Coronary artery (tissue), 2 donors: ENCODE measurements around the gene CTSH.
A peak's percentile ranks its signal among the peaks of the same experiment; 100 is the strongest.
"Not testable (repeated sequence)": the region's sequence is repeated elsewhere in the genome, so short reads cannot be mapped to it uniquely, and the experiment has no call there.

Experiments
- DNase-seq: peaks from one replicate; pipeline ENCODE4 v3.0.0-alpha.2; 2017; ENCODE audit warnings: low spot score
- H3K27ac ChIP-seq, 2 donors: fragments of 200-600 bp; sonication (generic); one replicate each; pipeline ENCODE4 v1.5.1; 2016 to 2019
- H3K4me3 ChIP-seq: fragments of 200-600 bp; sonication (generic); 2 replicates; pipeline ENCODE4 v1.5.1; 2016; ENCODE audit warnings: mild to moderate bottlenecking, moderate library complexity
- TF ChIP-seq, protein P1 (sequence below): fragments of 200-600 bp; sonication (generic); IDR thresholded peaks from one replicate; pipeline ENCODE4 v1.5.1; 2019; ENCODE audit warnings: antibody characterized with exemption

Gene CTSH

DNA sequence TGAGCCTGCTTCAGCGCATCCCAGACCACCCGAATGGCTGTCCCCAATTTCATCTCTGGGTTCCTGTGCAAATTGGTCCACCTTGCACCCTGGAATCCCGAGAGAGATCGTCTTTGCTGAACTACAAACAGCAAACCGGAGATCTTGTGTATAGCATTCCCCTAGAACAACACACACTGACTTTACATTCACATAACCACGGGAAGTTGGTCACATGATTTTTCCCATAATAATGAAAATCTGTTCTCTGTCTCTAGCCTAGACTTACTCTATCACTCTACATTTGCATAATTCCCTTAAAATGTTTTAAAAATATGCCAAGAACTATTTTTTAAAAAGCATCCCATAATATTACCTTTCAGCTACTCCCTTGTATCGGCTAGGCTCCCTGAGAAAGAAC is 34.6 kb downstream of the CTSH start:
- TF ChIP-seq, protein P1, sequence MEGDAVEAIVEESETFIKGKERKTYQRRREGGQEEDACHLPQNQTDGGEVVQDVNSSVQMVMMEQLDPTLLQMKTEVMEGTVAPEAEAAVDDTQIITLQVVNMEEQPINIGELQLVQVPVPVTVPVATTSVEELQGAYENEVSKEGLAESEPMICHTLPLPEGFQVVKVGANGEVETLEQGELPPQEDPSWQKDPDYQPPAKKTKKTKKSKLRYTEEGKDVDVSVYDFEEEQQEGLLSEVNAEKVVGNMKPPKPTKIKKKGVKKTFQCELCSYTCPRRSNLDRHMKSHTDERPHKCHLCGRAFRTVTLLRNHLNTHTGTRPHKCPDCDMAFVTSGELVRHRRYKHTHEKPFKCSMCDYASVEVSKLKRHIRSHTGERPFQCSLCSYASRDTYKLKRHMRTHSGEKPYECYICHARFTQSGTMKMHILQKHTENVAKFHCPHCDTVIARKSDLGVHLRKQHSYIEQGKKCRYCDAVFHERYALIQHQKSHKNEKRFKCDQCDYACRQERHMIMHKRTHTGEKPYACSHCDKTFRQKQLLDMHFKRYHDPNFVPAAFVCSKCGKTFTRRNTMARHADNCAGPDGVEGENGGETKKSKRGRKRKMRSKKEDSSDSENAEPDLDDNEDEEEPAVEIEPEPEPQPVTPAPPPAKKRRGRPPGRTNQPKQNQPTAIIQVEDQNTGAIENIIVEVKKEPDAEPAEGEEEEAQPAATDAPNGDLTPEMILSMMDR: no peak
- Histone ChIP-seq H3K27ac (no peak overlapping the region), H3K4me3 (no peak overlapping the region)
- DNase-seq: no peak

DNA sequence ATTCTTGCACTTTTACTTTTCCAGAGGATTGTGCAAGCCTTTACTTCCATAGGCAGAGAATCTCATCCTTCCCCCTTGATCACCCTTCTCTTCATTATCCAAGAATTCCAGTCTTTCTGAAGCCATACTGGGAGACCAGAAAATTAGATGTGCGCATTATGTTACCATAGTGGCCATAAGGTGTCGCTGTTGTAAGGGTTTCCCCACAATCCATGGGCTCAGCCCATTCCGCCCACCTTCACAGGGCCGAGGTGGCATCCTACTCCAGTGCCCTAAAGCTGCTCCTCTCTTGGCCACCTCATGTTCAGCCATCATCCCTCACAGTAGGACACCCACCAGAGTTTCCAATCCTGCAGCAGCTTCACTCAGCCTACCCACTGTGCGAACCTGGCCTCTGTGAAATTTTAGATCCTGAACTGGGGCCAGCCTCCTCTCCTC is 35.0 kb downstream of the CTSH start:
- TF ChIP-seq, protein P1: peak; percentile 51
- Histone ChIP-seq H3K27ac (no peak overlapping the region), H3K4me3 (no peak overlapping the region)
- DNase-seq: no peak

DNA sequence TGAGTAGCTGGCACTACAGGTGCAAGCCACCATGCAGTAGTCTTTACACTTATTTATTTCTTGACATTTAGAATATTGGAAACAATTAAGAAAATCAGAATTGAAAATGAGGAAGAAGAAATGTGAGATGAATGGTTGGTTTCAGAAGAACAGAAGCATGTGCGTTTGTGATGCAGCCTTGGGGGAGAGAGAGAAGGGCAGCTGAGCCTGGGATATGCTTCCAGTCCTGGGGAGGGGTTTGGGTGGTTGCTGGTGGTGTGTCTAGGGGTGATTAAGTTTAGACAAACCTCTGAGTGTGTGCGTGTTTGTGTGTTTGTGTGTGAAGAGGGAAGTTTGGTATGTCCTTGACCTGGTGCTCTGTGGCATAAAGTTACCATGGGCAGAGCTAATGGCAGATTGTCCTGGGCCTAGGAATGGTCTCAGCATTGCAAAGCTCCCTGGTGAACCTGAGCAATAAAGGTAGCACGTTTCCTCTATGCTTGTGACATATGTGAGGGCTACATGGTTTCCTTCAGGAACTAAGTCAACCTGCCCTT is 35.6 kb downstream of the CTSH start:
- TF ChIP-seq, protein P1: no peak
- H3K27ac ChIP-seq: no peak overlapping the region
- no peak overlapping the region for H3K4me3 ChIP-seq
- DNase-seq: no peak

DNA sequence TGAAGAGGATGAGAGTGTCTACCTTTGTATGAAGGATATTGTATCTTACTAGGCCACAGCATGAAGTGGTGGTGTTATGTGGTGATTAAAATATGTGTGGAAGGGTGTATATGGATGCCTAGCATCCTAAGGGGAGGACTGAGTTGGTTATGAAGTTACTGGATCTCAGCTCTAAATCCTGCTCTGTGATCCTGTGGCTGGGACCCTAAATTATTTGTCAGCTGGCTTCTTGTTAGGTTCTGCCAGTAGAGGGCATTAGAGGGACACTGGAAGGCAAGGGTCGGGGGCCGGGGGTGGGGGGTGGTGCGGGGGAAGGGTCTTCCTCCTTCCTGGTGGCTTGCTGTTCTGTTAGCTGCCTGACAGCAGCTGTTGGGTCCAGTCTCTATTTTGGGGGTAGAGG is 37.3 kb downstream of the CTSH start:
- TF ChIP-seq, protein P1: no peak
- no peak for DNase-seq
- H3K27ac ChIP-seq: peak overlapping the region in 1 of 2 donors; percentile 19
- no peak overlapping the region for H3K4me3 ChIP-seq

DNA sequence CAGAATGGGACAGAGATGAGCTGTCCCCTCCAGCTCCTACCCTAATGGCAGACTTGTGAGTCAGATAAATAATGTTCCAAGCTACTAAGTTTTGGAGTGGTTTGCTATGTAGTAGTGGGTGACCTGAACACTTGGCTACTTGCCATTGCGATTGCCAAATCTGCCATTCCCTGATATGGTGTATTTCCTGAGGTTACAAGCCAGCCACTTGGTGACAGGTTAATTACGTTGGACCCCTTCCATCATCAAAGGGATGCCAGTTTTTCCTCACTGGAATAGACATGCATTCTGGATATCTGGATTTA is 38.6 kb downstream of the CTSH start:
- Histone ChIP-seq H3K27ac (peak overlapping the region in 1 of 2 donors; percentile 36), H3K4me3 (no peak overlapping the region)
- TF ChIP-seq, protein P1: no peak
- no peak for DNase-seq

DNA sequence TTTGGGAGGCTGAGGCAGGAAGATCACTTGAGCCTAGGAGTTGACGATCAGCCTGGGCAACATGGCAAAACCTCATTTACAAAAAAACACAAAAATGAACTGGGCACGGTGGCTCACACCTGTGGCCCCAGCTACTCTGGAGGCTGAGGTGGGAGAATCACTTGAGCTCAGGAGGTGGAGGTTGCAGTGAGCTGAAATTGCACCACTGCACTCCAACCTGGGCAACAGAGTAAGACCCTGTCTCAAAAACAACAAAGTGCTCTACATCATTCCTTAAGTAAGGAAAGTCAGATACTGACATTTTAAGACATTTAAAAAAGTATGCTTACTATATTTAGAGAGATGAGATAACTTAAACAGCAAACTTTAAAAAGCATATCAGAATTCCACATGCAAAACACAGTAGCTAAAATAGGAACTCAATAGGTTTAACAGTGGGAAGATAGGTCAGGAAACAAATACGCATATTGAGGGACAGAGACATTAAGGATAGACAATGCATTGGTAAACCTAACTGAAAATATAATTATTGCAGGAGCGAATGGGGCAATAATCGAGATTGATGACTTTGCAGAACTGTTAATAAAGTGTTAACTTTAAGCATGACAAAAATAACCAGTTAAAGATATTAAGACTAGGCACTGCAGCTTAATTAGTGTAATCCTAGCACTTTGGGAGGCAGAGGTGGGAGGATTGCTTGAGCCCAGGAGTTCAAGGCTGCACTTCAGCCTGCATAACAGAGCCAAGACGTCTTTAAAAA is 40.1 kb downstream of the CTSH start:
- no peak overlapping the region for H3K27ac ChIP-seq
- no peak overlapping the region for H3K4me3 ChIP-seq
- DNase-seq: no peak
- TF ChIP-seq, protein P1: no peak

DNA sequence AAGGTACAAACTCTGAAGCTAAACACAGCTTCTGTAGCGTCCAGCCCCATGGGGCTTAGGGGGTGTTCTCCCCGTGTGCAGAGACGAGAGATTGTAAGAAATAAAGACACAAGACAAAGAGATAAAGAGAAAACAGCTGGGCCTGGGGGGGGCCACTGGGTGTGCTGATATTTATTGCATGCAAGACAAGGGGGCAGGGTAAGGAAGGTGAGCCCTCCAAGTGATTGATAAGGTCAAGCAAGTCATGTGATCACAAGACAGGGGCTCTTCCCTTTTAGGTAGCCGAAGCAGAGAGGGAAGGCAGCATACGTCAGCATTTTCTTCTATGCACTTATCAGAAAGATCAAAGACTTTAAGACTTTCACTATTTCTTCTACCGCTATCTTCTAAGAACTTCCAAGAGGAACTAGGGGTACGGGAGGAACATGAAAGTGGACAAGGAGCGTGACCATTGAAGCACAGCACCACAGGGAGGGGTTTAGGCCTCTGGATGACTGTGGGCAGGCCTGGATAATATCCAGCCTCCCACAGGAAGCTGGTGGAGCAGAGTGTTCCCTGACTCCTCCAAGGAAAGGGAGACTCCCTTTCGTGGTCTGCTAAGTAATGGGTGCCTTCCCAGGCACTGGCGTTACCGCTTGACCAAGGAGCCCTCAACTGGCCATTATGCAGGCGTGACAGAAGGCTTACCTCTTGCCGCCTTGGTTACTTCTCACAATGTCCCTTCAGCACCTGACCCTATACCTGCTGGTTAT is 42.4 kb downstream of the CTSH start:
- peak overlapping the region in 1 of 2 donors; percentile 25 for H3K27ac ChIP-seq
- not testable (repeated sequence) for H3K4me3 ChIP-seq, DNase-seq

DNA sequence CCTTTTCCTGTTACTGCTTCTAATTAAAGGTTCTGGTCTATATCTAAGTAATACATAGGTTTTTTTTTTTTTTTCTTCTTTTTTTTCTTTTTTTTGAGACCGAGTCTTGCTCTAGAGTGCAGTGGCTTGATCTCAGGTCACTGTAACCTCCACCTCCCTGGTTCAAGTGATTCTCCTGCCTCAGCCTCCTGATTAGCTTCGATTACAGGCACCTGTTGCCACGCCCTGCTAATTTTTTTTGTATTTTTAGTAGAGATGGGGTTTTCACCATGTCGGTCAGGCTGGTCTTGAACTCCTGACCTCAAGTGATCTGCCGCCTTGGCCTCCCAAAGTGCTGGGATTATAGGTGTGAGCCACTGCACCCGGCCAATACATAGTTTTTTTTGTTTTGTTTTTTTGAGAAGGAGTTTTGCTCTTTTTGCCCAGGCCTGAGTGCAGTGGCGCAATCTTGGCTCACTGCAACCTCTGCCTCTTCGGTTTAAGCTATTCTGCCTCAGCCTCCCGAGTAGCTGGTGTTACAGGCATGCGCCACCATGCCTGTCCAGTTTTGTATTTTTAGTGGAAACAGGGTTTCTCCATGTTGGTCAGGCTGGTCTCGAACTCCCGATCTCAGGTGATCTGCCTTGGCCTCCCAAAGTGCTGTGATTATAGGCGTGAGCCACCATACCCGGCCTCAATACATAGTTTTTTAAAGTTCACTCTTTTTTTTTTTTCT is 43.9 kb downstream of the CTSH start:
- H3K4me3 ChIP-seq, H3K27ac ChIP-seq, DNase-seq: not testable (repeated sequence)
